Activated CD8-positive, alpha-beta memory T cell treated with anti-CD3 and anti-CD28 coated beads for 4 hours (primary cell): ENCODE measurements around the gene NELFA.

Source experiments
- DNase-seq, 2 donors: peaks; one replicate each; pipeline ENCODE4 v3.0.0-alpha.2; 2020; ENCODE audit warnings: low read depth in 2 of 2

Gene NELFA

GRCh38 chr4:1937550-1937949 lies 71.2 kb downstream of the NELFA start:
- DNase-seq: no peak

GRCh38 chr4:1933700-1934099 lies 75.1 kb downstream of the NELFA start:
- no peak for DNase-seq

GRCh38 chr4:1932736-1933135 lies 76.0 kb downstream of the NELFA start:
- no peak for DNase-seq
